Memory B cell (primary cell): ENCODE results near the gene WSCD2.
A peak's percentile ranks its signal among the peaks of the same experiment; 100 is the strongest.

Experiments used
- ATAC-seq: fragments of 150-1000 bp; cut with Tn5 transposase; 2 replicates; pipeline ENCODE4 v1.10.0; 2021; ENCODE audit warnings: low read depth, mild to moderate bottlenecking, moderate library complexity
- DNase-seq, 2 donors: peaks; one replicate each; pipeline ENCODE4 v3.0.0; 2022; ENCODE audit warnings: low spot score in 2 of 2
- H3K27ac Mint-ChIP-seq: one replicate; pipeline ENCODE4 v1.8.0; 2022; ENCODE audit warnings: mild to moderate bottlenecking, moderate library complexity, mixed read lengths
- H3K27me3 Mint-ChIP-seq: one replicate; pipeline ENCODE4 v1.8.0; 2022; ENCODE audit warnings: mixed read lengths
- H3K36me3 Mint-ChIP-seq: one replicate; pipeline ENCODE4 v1.8.0; 2022; ENCODE audit warnings: mild to moderate bottlenecking, mixed read lengths
- H3K4me1 Mint-ChIP-seq: one replicate; pipeline ENCODE4 v1.8.0; 2022; ENCODE audit warnings: mixed read lengths
- H3K4me3 Mint-ChIP-seq: one replicate; pipeline ENCODE4 v1.8.0; 2022; ENCODE audit warnings: mild to moderate bottlenecking, moderate library complexity, mixed read lengths
- H3K9me3 Mint-ChIP-seq: one replicate; pipeline ENCODE4 v1.8.0; 2022; ENCODE audit warnings: mixed read lengths

The WSCD2 gene

DNA sequence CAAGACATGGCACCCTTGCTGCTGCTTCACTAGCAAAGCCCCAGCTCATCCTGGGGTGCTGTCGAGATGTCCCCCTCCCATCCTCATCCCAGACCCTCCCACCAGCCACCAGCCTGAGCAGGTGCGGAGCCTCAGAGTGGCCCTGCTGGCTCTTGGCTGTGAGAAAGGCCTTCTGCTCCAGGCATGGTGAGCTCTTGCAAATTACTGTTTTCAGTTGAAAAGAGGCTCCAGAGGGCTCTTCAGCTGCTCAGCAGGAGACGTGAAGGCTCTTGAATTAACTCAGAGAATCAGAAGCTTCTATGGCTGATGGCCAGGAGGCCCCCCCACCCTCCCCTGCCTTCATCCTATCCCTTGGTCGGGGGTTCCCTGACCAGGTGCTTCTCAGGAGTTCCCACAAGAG, 44.1 kb downstream of the WSCD2 start:
- no peak overlapping the region for H3K4me3 Mint-ChIP-seq
- H3K4me1 Mint-ChIP-seq: peaks cover 5% of the 10 kb centered on the region
- H3K36me3 Mint-ChIP-seq: peaks cover 6% of the 10 kb centered on the region
- H3K27me3 Mint-ChIP-seq: peaks cover 5% of the 10 kb centered on the region
- peaks cover 2% of the 10 kb centered on the region for H3K9me3 Mint-ChIP-seq
- no peak overlapping the region for H3K27ac Mint-ChIP-seq
- DNase-seq (no peak), ATAC-seq (no peak)

DNA sequence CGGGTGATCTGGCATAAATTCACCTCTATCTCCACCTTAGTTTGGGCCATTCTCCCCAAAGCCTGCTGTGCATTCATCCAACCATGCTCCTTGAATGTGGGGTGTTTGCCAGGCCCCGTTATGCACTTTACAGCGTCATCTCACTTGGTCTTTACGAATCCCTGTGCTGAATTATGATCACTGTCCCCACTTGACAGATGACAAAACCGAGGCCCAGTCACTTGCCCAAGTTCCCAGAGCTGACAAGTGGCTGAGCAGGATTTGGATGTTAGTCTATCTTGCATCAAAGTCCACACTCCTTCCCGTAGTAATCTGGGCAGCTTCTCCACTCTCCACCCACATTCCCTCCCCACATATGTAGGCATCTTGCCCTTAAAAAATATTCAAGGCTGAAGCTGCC, 44.8 kb downstream of the WSCD2 start:
- Mint-ChIP-seq H3K4me1 (peaks cover 3% of the 10 kb centered on the region), H3K27me3 (peaks cover 3% of the 10 kb centered on the region), H3K9me3 (peaks cover 2% of the 10 kb centered on the region), H3K27ac (no peak overlapping the region), H3K36me3 (peaks cover 3% of the 10 kb centered on the region), H3K4me3 (no peak overlapping the region)
- DNase-seq: no peak
- ATAC-seq: no peak

DNA sequence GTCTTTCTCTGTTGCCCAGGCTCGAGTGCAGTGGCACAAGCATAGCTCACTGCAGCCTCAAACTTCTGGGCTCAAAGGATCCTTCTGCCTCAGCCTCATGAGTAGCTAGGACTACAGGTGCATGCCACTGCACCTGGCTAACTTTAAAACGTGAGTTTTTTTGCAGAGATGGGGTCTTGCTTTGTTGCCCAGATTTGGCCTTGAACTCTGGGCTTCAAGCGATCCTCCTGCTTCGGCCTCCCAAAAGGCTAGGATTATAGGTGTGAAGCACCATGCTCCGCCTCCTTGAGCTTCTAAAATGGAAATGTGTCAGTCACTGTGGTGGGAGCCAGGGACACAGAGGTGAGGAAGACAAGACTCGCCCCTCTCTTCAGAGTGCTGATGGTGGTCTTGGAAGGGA, 45.6 kb downstream of the WSCD2 start:
- DNase-seq: no peak
- no peak for ATAC-seq
- H3K4me1 Mint-ChIP-seq: peaks cover 3% of the 10 kb centered on the region
- no peak overlapping the region for H3K27ac Mint-ChIP-seq
- H3K36me3 Mint-ChIP-seq: peaks cover 3% of the 10 kb centered on the region
- H3K4me3 Mint-ChIP-seq: no peak overlapping the region
- peaks cover 2% of the 10 kb centered on the region for H3K9me3 Mint-ChIP-seq
- peaks cover 3% of the 10 kb centered on the region for H3K27me3 Mint-ChIP-seq

DNA sequence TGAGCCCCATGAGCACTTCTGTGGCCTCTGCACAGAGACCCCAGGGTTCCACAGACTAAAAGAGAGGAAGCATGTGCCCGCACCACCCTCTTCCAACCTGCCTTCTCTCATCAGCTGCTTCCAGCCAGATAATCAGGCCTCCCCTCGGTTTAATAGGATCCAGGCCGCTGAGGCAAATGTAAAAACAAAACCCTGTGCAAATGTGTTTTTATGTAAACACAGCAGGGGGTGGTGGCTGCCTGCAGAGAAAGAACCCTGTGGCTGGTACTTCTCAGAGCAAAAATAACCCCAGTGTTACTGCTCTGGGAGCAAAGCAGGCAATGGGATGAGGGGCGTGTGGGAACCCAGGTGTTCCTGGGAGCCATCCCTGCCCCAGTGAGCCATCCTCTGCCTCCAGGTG, 46.2 kb downstream of the WSCD2 start:
- ATAC-seq (no peak), DNase-seq (no peak)
- no peak overlapping the region for H3K27ac Mint-ChIP-seq
- H3K4me1 Mint-ChIP-seq: peaks cover 1% of the 10 kb centered on the region
- H3K9me3 Mint-ChIP-seq: peaks cover 2% of the 10 kb centered on the region
- peaks cover 3% of the 10 kb centered on the region for H3K36me3 Mint-ChIP-seq
- no peaks in the 10 kb centered on the region for H3K27me3 Mint-ChIP-seq
- no peak overlapping the region for H3K4me3 Mint-ChIP-seq

DNA sequence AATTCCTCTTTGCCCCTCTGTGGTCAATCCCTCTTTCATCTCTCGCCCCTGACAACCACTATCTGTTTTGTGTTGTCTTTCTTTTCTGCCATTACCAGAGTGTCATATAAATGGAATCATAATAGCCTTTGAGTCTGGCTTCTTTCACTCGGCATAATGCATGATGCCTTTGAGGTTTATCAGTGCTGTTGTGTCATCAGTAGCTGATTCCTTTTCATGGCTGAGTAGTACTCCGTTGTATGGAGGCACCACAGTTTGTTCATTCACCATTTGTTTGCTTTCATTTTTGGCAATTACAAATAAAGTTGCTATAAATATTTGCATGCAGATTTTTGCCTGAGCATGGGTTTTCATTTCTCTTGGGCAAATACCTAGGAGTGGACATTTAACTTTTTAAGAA, 47.2 kb downstream of the WSCD2 start:
- Mint-ChIP-seq H3K4me3 (no peak overlapping the region), H3K36me3 (peaks cover 3% of the 10 kb centered on the region), H3K27ac (no peak overlapping the region), H3K27me3 (no peaks in the 10 kb centered on the region), H3K4me1 (peaks cover 5% of the 10 kb centered on the region), H3K9me3 (peaks cover 2% of the 10 kb centered on the region)
- DNase-seq (no peak), ATAC-seq (no peak)

DNA sequence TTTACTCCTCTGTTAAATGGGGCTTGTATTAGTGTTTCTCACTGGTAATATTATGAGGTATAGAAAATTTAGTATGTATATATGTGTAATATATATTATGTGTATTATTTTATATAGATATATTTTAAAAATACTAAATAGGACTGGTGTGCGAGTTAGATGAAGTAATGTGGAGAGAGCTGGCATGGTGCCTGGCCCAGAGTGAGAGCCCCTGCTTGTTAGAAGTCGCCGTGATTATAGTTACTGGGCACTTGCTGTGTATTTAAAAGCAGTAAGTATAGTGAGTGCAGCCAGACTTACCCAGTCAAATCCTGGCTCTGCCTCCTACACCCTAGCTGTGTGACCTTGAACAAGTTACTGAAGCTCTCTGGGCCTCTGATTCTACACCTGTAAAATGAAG, 48.0 kb downstream of the WSCD2 start:
- Mint-ChIP-seq H3K27me3 (no peaks in the 10 kb centered on the region), H3K4me1 (peaks cover 5% of the 10 kb centered on the region), H3K27ac (no peak overlapping the region), H3K9me3 (peaks cover 2% of the 10 kb centered on the region), H3K36me3 (peaks cover 3% of the 10 kb centered on the region), H3K4me3 (no peak overlapping the region)
- no peak for ATAC-seq
- DNase-seq: no peak

DNA sequence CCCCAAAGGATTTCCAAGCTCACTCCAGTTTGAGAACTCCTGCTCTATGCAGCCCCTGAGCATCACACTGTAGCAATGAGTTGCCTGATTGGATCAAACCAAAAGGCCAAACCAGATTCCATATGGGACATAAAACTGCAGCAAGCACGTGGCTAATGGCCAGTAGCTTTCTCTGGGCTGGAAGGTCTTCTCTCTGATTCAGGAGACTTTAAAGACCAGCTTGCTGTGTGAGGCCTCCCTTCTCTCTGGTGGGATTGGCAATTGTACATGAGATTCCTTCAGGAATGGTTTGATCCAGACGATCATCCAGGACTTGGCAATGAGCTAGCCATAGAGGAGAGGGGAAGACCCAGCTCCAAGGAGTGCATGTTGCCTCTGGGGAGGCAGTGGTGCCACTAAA, 50.2 kb downstream of the WSCD2 start:
- Mint-ChIP-seq H3K9me3 (peaks cover 2% of the 10 kb centered on the region), H3K4me3 (no peak overlapping the region), H3K36me3 (peaks cover 3% of the 10 kb centered on the region), H3K4me1 (peaks cover 5% of the 10 kb centered on the region), H3K27me3 (no peaks in the 10 kb centered on the region), H3K27ac (no peak overlapping the region)
- ATAC-seq (no peak), DNase-seq (no peak)

DNA sequence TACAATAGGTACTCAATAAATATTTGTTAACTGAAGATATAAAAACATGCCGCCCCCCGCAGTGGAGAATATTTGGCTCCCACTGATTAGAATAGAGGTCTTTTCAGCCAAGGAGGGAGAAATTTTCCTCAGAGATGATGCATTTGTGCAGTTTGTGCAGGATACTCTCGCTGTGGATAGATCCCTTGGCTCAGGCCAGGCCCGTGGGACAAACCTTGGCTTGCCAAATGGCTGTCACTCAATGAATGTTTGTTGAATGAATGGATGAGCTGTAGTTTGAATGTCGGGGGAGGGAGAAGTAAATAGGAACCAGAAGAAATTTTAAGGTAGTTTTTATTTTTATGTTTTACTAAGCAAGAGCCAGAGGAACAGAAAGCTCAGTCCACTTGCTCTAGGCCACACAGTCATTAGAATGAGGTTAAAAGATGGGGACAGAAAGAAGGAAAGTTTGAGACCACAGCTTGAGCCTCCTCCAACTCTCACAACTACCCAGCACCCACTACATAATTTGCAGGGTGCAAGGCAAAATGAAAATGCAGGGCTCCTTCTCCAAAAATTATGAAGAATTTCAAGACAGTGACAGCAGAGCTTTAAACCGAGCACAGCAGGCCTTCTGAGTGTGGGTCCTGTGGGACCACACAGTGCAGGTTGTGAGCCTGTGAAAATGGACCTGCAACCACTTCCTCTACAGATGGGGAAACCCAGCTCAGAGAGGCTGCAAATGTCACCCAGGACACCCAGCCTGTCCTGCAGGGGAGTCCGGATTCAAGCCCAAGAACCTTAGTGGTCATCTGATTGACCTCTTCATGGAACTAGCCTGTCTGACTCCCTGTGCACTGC, 51.4 kb downstream of the WSCD2 start:
- peaks cover 2% of the 10 kb centered on the region for H3K9me3 Mint-ChIP-seq
- peak; percentile 60 for ATAC-seq

DNA sequence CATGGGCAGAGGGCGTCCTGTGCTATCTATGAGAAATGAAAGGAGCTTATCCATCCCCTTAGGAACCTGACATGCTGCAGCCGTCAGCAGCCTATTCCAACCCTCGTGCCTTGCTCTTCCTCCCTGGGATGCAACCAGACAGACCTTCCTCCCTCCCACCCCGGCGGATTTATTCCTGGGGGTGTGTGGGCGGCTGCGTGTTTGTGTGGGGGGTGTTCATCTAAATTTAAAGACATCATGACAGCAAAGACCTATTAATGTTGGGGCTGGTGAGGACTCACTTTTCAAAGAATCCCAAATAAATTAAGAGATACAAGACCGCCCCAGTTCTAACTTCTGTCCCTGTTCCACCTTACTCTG, 52.0 kb downstream of the WSCD2 start:
- Mint-ChIP-seq H3K27me3 (no peaks in the 10 kb centered on the region), H3K4me1 (peaks cover 5% of the 10 kb centered on the region), H3K36me3 (peaks cover 2% of the 10 kb centered on the region), H3K4me3 (no peak overlapping the region), H3K9me3 (peaks cover 2% of the 10 kb centered on the region), H3K27ac (no peak overlapping the region)
- DNase-seq (no peak), ATAC-seq (no peak)

More for the DNA sequence above, 51.4 kb downstream of the WSCD2 start:
- Mint-ChIP-seq H3K27ac (no peak overlapping the region), H3K27me3 (no peaks in the 10 kb centered on the region), H3K4me1 (peaks cover 5% of the 10 kb centered on the region), H3K36me3 (peaks cover 3% of the 10 kb centered on the region), H3K4me3 (no peak overlapping the region)
- DNase-seq: no peak

DNA sequence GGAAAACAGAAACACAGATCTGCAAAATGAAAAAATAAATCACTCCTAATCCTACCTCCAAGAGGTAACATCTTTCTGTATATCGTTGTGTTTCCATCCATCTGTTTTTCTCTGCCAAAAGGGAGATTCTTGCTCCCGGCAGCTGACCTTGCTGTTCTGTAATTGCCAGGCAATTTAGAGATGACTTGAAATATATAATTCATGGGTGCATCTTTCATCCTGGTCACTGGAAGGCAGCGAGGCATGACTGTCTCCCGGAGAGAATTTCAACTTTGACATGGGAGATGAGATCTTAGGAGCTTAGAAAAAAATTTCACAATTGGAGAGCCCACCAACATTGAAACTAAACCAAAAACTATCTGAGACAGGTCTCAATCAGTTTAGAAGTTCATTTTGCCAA, 53.0 kb downstream of the WSCD2 start:
- Mint-ChIP-seq H3K4me3 (no peak overlapping the region), H3K27me3 (no peaks in the 10 kb centered on the region), H3K36me3 (no peaks in the 10 kb centered on the region), H3K4me1 (peaks cover 5% of the 10 kb centered on the region), H3K9me3 (no peaks in the 10 kb centered on the region), H3K27ac (no peak overlapping the region)
- ATAC-seq (no peak), DNase-seq (no peak)

DNA sequence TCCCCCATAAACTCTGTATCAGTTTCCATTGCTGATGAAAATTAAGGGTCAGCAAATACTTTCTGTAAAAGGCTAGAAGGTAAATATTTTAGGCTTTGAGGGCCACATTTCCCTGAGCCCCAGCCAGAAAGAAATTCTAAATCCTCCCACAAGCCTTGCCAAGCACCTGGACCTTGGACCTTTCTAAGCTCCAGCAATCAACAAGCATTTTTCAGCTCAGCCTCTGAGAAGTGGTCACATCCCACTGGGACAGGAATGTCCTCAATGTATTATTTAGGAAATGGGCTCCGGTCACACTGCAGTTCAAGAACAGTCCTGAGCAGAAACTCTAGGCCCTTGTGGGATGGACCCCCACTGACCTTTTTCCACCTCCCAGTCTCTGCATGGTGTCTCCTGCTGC, 55.9 kb downstream of the WSCD2 start:
- DNase-seq (no peak), ATAC-seq (no peak)
- Mint-ChIP-seq H3K4me3 (no peak overlapping the region), H3K27me3 (no peaks in the 10 kb centered on the region), H3K4me1 (peaks cover 7% of the 10 kb centered on the region), H3K9me3 (no peaks in the 10 kb centered on the region), H3K27ac (no peak overlapping the region), H3K36me3 (no peaks in the 10 kb centered on the region)

DNA sequence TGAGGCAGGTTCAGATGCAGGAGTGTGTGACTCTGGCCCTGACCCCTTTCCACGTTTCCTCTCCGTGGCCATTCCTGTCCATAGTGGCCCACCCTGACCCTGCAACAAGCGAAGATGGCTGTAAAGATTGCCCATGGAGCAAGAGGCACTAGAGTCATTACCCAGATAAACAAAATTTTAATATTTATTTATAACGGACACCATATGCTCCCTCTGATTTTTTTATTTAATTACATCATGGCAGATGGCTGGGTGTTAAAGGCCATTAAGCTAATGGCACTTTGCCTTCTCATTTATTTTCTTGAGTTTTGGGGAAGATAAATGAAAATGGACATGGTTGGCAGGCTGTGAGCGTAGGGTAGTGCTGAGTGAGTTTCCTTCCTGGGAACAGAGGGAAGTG, 58.7 kb downstream of the WSCD2 start:
- no peaks in the 10 kb centered on the region for H3K27me3 Mint-ChIP-seq
- H3K27ac Mint-ChIP-seq: no peak overlapping the region
- ATAC-seq: no peak
- no peaks in the 10 kb centered on the region for H3K36me3 Mint-ChIP-seq
- H3K4me3 Mint-ChIP-seq: no peak overlapping the region
- DNase-seq: no peak
- peaks cover 11% of the 10 kb centered on the region for H3K4me1 Mint-ChIP-seq
- H3K9me3 Mint-ChIP-seq: no peaks in the 10 kb centered on the region

DNA sequence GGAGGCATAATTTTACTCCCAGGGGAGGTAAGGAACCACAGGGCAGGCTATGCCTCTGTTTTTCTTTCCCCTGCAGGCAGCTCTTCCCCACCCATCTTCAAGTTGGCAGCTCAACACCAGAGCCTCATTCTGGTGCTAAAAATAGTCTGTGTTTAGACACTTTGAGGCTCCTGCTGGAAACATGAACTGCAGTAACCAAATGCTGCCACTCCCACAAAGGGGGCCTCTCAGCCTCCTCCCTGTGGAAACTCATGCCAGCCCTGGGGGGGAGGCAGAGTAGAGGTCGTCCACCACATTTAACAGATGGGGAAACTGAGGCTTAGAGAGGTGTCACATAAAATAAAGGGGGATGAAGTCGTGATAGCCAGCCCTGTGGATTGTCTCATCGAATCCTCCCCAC, 61.4 kb downstream of the WSCD2 start:
- H3K4me3 Mint-ChIP-seq: no peak overlapping the region
- H3K4me1 Mint-ChIP-seq: peaks cover 16% of the 10 kb centered on the region
- H3K36me3 Mint-ChIP-seq: no peaks in the 10 kb centered on the region
- peaks cover 1% of the 10 kb centered on the region for H3K27me3 Mint-ChIP-seq
- no peaks in the 10 kb centered on the region for H3K9me3 Mint-ChIP-seq
- peak overlapping the region; percentile 4 for H3K27ac Mint-ChIP-seq
- no peak for ATAC-seq
- DNase-seq: no peak

DNA sequence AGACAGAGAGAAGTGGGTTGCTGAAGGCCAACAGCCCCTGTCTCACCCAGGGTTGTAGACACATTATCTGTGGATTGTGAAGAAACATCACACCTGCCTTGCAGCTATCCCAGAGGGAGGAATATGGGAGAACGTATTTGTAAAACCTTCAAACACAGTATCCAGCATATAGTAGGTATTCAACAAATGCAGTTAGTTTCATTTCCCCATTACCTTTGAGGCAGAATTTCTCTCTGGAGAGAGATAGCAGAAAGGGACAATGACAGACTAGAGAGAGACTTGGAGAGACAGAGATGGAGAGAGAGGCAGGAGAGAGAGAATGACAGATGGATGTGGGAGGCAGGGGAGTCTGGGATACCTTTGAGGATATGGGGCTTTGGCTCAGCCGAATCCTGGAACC, 62.0 kb downstream of the WSCD2 start:
- ATAC-seq (peak; percentile 59), DNase-seq (no peak)
- Mint-ChIP-seq H3K27ac (peak overlapping the region; percentile 4), H3K9me3 (no peaks in the 10 kb centered on the region), H3K4me1 (peaks cover 16% of the 10 kb centered on the region), H3K27me3 (peaks cover 1% of the 10 kb centered on the region), H3K4me3 (no peak overlapping the region), H3K36me3 (no peaks in the 10 kb centered on the region)

DNA sequence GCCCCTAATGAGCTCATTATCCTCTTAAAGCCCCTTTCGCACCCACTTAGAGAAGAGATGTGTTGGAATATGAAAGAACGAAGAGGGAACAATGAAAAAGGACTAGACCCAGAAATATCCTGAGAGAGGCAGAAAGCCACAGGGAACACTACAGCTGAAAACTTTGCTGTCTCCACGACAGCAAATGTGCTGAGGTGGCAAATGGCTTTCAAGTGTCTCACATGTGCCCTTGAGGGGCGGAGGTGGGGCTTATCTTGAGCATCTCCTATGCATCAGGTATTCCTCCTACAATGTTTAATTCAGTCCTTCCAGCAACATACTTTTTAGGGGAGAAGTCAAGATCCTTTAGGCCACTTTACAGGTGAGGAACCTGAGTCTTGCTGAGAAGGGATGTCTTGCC, 62.9 kb downstream of the WSCD2 start:
- Mint-ChIP-seq H3K4me1 (peaks cover 16% of the 10 kb centered on the region), H3K36me3 (no peaks in the 10 kb centered on the region), H3K27me3 (peaks cover 1% of the 10 kb centered on the region), H3K27ac (no peak overlapping the region), H3K9me3 (no peaks in the 10 kb centered on the region), H3K4me3 (no peak overlapping the region)
- ATAC-seq (no peak), DNase-seq (no peak)
